Fibroblast of lung (primary cell): ENCODE results near the gene PIGH. TPM values are rescaled to one million over a fixed set of nuclear protein-coding genes. Genes with fewer than 3 reads are reported as not detected.

Experiments
- DNase-seq, 2 donors: peaks; one replicate each; pipeline versions ENCODE4 v3.0.0 to v3.0.0-alpha.2; 2010; ENCODE audit warnings: low read depth in 2 of 2
- H2AFZ ChIP-seq: 2 replicates; pipeline ENCODE4 v1.5.1; 2012; ENCODE audit warnings: low read length, control low read depth, inconsistent platforms
- H3K27ac ChIP-seq: 2 replicates; pipeline ENCODE4 v1.5.1; 2011; ENCODE audit warnings: low read length, control low read depth; ENCODE audit not compliant: insufficient read depth
- H3K27me3 ChIP-seq: 2 replicates; pipeline ENCODE4 v1.5.1; 2011; ENCODE audit warnings: mild to moderate bottlenecking, low read length; ENCODE audit not compliant: control insufficient read depth, insufficient read depth
- H3K36me3 ChIP-seq: 2 replicates; pipeline ENCODE4 v1.5.1; 2011; ENCODE audit warnings: low read length; ENCODE audit not compliant: control insufficient read depth, insufficient read depth
- H3K4me1 ChIP-seq: 2 replicates; pipeline ENCODE4 v1.5.1; 2011; ENCODE audit warnings: low read length; ENCODE audit not compliant: control insufficient read depth, insufficient read depth; ENCODE audit errors: extremely low read depth
- H3K4me2 ChIP-seq: 2 replicates; pipeline ENCODE4 v1.5.1; 2011; ENCODE audit warnings: low read length, control low read depth; ENCODE audit not compliant: insufficient read depth; ENCODE audit errors: extremely low read depth
- H3K4me3 ChIP-seq, 4 experiments: fragments of 200-600 bp in 1 of 4; sonication (generic) in 1 of 4; replicated peaks in 1 of 4; 2 replicates each; pipeline ENCODE4 v1.5.1; 2011 to 2016; ENCODE audit warnings: low read length in 4 of 4, low read depth in 3 of 4, mild to moderate bottlenecking in 3 of 4, control low read depth in 2 of 4, inconsistent platforms in 1 of 4, mixed read lengths in 1 of 4; ENCODE audit not compliant: insufficient read depth in 1 of 4; ENCODE audit errors: control extremely low read depth in 1 of 4
- H3K79me2 ChIP-seq: 2 replicates; pipeline ENCODE4 v1.5.1; 2012; ENCODE audit warnings: mild to moderate bottlenecking, low read length, inconsistent platforms; ENCODE audit not compliant: control insufficient read depth, insufficient read depth
- H3K9ac ChIP-seq: 2 replicates; pipeline ENCODE4 v1.5.1; 2011; ENCODE audit warnings: mild to moderate bottlenecking, low read length, control low read depth; ENCODE audit not compliant: insufficient read depth
- H3K9me3 ChIP-seq: 2 replicates; pipeline ENCODE4 v1.5.1; 2012; ENCODE audit warnings: low read depth, low read length; ENCODE audit not compliant: control insufficient read depth, insufficient read depth
- H4K20me1 ChIP-seq: 2 replicates; pipeline ENCODE4 v1.5.1; 2011; ENCODE audit warnings: low read length; ENCODE audit not compliant: control insufficient read depth, insufficient read depth; ENCODE audit errors: extremely low read depth
- CTCF ChIP-seq, 2 donors: IDR thresholded peaks in 1 of 2; conservative IDR thresholded peaks in 1 of 2; 1 replicate in 1 of 2; 2 replicates in 1 of 2; pipeline ENCODE4 v1.5.1; 2011 to 2012; ENCODE audit warnings: low read length in 2 of 2, control low read depth in 1 of 2, inconsistent platforms in 1 of 2, low read depth in 1 of 2, mild to moderate bottlenecking in 1 of 2
- EZH2 ChIP-seq: IDR thresholded peaks from 2 replicates; pipeline ENCODE4 v1.5.1; 2012; ENCODE audit warnings: low read length, control low read depth, mild to moderate bottlenecking; ENCODE audit errors: missing control alignments
- polyA plus RNA-seq, 2 donors: library from polyadenylated mRNA; depleted of rRNA in 1 of 2; stranded (reverse) in 1 of 2; unstranded in 1 of 2; fragments of >200 nt; gene quantifications; 2 replicates each; pipeline ENCODE4 v1.2.1, GENCODE V29; 2011 to 2012; ENCODE audit warnings: missing spikeins in 1 of 2
- total RNA-seq: library from RNA; depleted of rRNA; stranded (reverse); fragments of >200 nt; gene quantifications from 2 replicates; pipeline ENCODE4 v1.2.1, GENCODE V29; 2014

PIGH gene
- total and polyA plus RNA-seq, 2 donors (not counting 1 experiment from before 2014, with no cell fraction given): 12.7 to 15.6 TPM

- no peak for DNase-seq
- Histone ChIP-seq H3K27me3 (no peaks in the 10 kb centered on the region), H3K79me2 (no peaks in the 10 kb centered on the region), H3K9ac (no peak overlapping the region), H2AFZ (no peak overlapping the region), H3K4me3 (no peak overlapping the region), H3K36me3 (no peaks in the 10 kb centered on the region), H3K4me1 (no peaks in the 10 kb centered on the region), H3K27ac (no peak overlapping the region), H3K9me3 (no peaks in the 10 kb centered on the region), H4K20me1 (no peaks in the 10 kb centered on the region), H3K4me2 (no peak overlapping the region)
- no peak for TF ChIP-seq CTCF (conservative IDR thresholded peaks at IDR 0.05 in 1 of 2, IDR thresholded peaks at IDR 0.05 in 1 of 2; ENCODE audit: low read depth in 1 of 2, low read length in 2 of 2)
- TF ChIP-seq EZH2: no peak
Measured at GRCh38 chr14:67570453-67570852, 29.6 kb downstream of the PIGH start.

GRCh38 chr14:67569651-67570290 lies 30.3 kb downstream of the PIGH start:
- Histone ChIP-seq H3K79me2 (no peaks in the 10 kb centered on the region), H3K36me3 (no peaks in the 10 kb centered on the region), H2AFZ (no peak overlapping the region), H3K4me3 (no peak overlapping the region), H3K27ac (no peak overlapping the region), H3K9ac (no peak overlapping the region), H3K9me3 (no peaks in the 10 kb centered on the region), H3K27me3 (no peaks in the 10 kb centered on the region), H3K4me1 (no peaks in the 10 kb centered on the region), H3K4me2 (no peak overlapping the region), H4K20me1 (no peaks in the 10 kb centered on the region)
- no peak for DNase-seq
- TF ChIP-seq CTCF (conservative IDR thresholded peaks at IDR 0.05 in 1 of 2, IDR thresholded peaks at IDR 0.05 in 1 of 2; ENCODE audit: low read depth in 1 of 2, low read length in 2 of 2) (no peak), EZH2 (no peak)

GRCh38 chr14:67569011-67569650 lies 30.9 kb downstream of the PIGH start:
- H3K27ac ChIP-seq: no peak overlapping the region
- no peak overlapping the region for H3K4me3 ChIP-seq
- H3K9me3 ChIP-seq: no peaks in the 10 kb centered on the region
- H3K79me2 ChIP-seq: no peaks in the 10 kb centered on the region
- no peak overlapping the region for H3K9ac ChIP-seq
- TF ChIP-seq EZH2: no peak
- TF ChIP-seq CTCF (conservative IDR thresholded peaks at IDR 0.05 in 1 of 2, IDR thresholded peaks at IDR 0.05 in 1 of 2; ENCODE audit: low read depth in 1 of 2, low read length in 2 of 2): no peak
- H4K20me1 ChIP-seq: no peaks in the 10 kb centered on the region
- no peak overlapping the region for H3K4me2 ChIP-seq
- H3K27me3 ChIP-seq: no peaks in the 10 kb centered on the region
- H3K4me1 ChIP-seq: no peaks in the 10 kb centered on the region
- no peaks in the 10 kb centered on the region for H3K36me3 ChIP-seq
- no peak for DNase-seq
- no peak overlapping the region for H2AFZ ChIP-seq
